PC-3 (cell line): Measurements from ENCODE around the gene TDRD15. TPM values are rescaled to one million over a fixed set of nuclear protein-coding genes. Genes with fewer than 3 reads are reported as not detected.
"Not testable (repeated sequence)": the region's sequence is repeated elsewhere in the genome, so short reads cannot be mapped to it uniquely, and the experiment has no call there.

Experiments used
- ATAC-seq: fragments of 200-7000 bp; cut with Tn5 transposase; 2 replicates; pipeline ENCODE4 v1.9.1; 2020; ENCODE audit warnings: mild to moderate bottlenecking, moderate library complexity
- BruUV-seq: library from RNA; stranded (reverse); fragments of 400-500 nt; replicated peaks from 2 replicates; lab custom pipeline; 2021; lab: Mats Ljungman, UMichigan
- CTCF ChIA-PET: fragments of 300-600 bp; sonication (Branson Sonifier 250); formaldehyde crosslinking; loops from one replicate; lab custom pipeline; 2022; ENCODE audit warnings: antibody characterized with exemption; lab: Charles Lee
- POLR2A ChIA-PET: fragments of 300-600 bp; sonication (Branson Sonifier 250); formaldehyde crosslinking; loops from one replicate; lab custom pipeline; 2022; ENCODE audit warnings: antibody characterized with exemption; ENCODE audit not compliant: unreplicated experiment; lab: Charles Lee
- DNase-seq: peaks from one replicate; pipeline ENCODE4 v3.0.0-alpha.2; 2015
- H2AFZ ChIP-seq: fragments of 300-600 bp; sonication (generic); 2 replicates; pipeline ENCODE4 v1.6.0; 2016; ENCODE audit warnings: antibody characterized with exemption, low read length
- H3F3A ChIP-seq: fragments of 300-600 bp; sonication (generic); one replicate; pipeline ENCODE4 v1.6.0; 2017; ENCODE audit warnings: antibody characterized with exemption, low read length, control low read depth, mild to moderate bottlenecking; ENCODE audit not compliant: unreplicated experiment
- H3K27ac ChIP-seq: fragments of 300-600 bp; sonication (generic); 2 replicates; pipeline ENCODE4 v1.5.1; 2016; ENCODE audit warnings: mild to moderate bottlenecking, low read length
- H3K27me3 ChIP-seq: fragments of 300-600 bp; sonication (generic); 2 replicates; pipeline ENCODE4 v1.6.1; 2016; ENCODE audit warnings: low read length, mixed read lengths
- H3K36me3 ChIP-seq: fragments of 300-600 bp; sonication (generic); 2 replicates; pipeline ENCODE4 v1.6.1; 2016; ENCODE audit warnings: low read depth, mixed run types, low read length, mixed read lengths
- H3K4me1 ChIP-seq: fragments of 300-600 bp; sonication (generic); 2 replicates; pipeline ENCODE4 v1.5.1; 2016; ENCODE audit warnings: low read length; ENCODE audit not compliant: insufficient read depth
- H3K4me2 ChIP-seq: fragments of 300-600 bp; sonication (generic); 2 replicates; pipeline ENCODE4 v1.6.0; 2016; ENCODE audit warnings: low read length
- H3K4me3 ChIP-seq: fragments of 300-600 bp; sonication (generic); 2 replicates; pipeline ENCODE4 v1.5.1; 2016; ENCODE audit warnings: mild to moderate bottlenecking, low read length, mixed read lengths
- H3K79me2 ChIP-seq: fragments of 300-600 bp; sonication (generic); 2 replicates; pipeline ENCODE4 v1.6.1; 2017; ENCODE audit warnings: low read length, mixed read lengths
- H3K9ac ChIP-seq: fragments of 300-600 bp; sonication (generic); 2 replicates; pipeline ENCODE4 v1.6.0; 2016; ENCODE audit warnings: mild to moderate bottlenecking, low read length
- H3K9me2 ChIP-seq: fragments of 300-600 bp; sonication (generic); replicated peaks from 2 replicates; pipeline ENCODE4 v1.6.1; 2016; ENCODE audit warnings: mixed run types, low read length, mixed read lengths
- H3K9me3 ChIP-seq: fragments of 300-600 bp; sonication (generic); 2 replicates; pipeline ENCODE4 v1.6.1; 2016; ENCODE audit warnings: low read length, mixed read lengths
- H4K20me1 ChIP-seq: fragments of 300-600 bp; sonication (generic); 2 replicates; pipeline ENCODE4 v1.6.1; 2016; ENCODE audit warnings: low read length, mixed read lengths
- EZH2 ChIP-seq: fragments of 300-600 bp; sonication (generic); IDR thresholded peaks from one replicate; pipeline ENCODE4 v1.6.1; 2017; ENCODE audit warnings: antibody characterized with exemption, mild to moderate bottlenecking, low read length; ENCODE audit not compliant: unreplicated experiment
- EZH2phosphoT487 ChIP-seq: fragments of 300-600 bp; sonication (generic); IDR thresholded peaks from 2 replicates; pipeline ENCODE4 v1.6.1; 2018; ENCODE audit warnings: mild to moderate bottlenecking, antibody characterized with exemption, low read length, borderline replicate concordance
- intact Hi-C: fragments of 100-400 bp; cut with micrococcal nuclease; formaldehyde crosslinking; loops from 2 replicates; pipeline ENCODE4 v1.9.0; 2023
- total RNA-seq: library from RNA; depleted of rRNA; stranded (reverse); fragments of >200 nt; gene quantifications from 2 replicates; pipeline ENCODE4 v1.2.3, GENCODE V29; 2014
- TF ChIP-seq, protein P1 (sequence below): fragments of 300-600 bp; sonication (generic); conservative IDR thresholded peaks from 2 replicates; pipeline ENCODE4 v1.5.1; 2017; ENCODE audit warnings: antibody characterized with exemption, low read depth, mild to moderate bottlenecking, low read length

Gene TDRD15
- total RNA-seq, 1 experiment from 2014 or later, result not detected

DNA sequence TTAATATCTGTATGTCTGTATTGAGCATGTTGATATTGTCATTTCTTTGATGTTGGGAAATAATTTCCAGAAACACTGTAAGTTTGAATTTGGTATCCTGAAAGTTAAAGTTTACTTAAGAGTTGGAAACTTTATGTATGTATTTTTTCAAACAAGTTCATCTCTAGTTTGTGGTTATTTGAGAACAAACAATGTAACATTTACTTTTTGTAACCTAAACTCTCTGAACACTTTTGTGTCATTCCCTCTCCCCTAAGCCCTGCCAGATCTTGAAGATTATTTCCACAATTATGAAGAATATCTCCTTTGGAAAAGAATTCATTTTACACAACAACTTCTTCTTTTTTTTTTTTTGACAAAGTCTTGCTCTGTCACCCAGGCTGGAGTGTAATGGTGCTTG lies 24.9 kb downstream of the TDRD15 start:
- Histone ChIP-seq H3K4me3 (no peak overlapping the region), H3K36me3 (no peaks in the 10 kb centered on the region), H3K4me1 (no peaks in the 10 kb centered on the region), H3F3A (no peaks in the 10 kb centered on the region), H3K4me2 (no peak overlapping the region), H4K20me1 (no peaks in the 10 kb centered on the region), H3K9me3 (no peaks in the 10 kb centered on the region), H3K9me2 (no peaks in the 10 kb centered on the region), H3K27ac (no peak overlapping the region), H3K9ac (no peak overlapping the region), H3K27me3 (peaks cover 7% of the 10 kb centered on the region; the same call in 1 of the 2 replicates), H2AFZ (no peak overlapping the region), H3K79me2 (no peaks in the 10 kb centered on the region)
- ATAC-seq (no peak), DNase-seq (no peak)
- TF ChIP-seq EZH2, result no peak
- TF ChIP-seq EZH2phosphoT487, result no peak
- TF ChIP-seq, protein P1, sequence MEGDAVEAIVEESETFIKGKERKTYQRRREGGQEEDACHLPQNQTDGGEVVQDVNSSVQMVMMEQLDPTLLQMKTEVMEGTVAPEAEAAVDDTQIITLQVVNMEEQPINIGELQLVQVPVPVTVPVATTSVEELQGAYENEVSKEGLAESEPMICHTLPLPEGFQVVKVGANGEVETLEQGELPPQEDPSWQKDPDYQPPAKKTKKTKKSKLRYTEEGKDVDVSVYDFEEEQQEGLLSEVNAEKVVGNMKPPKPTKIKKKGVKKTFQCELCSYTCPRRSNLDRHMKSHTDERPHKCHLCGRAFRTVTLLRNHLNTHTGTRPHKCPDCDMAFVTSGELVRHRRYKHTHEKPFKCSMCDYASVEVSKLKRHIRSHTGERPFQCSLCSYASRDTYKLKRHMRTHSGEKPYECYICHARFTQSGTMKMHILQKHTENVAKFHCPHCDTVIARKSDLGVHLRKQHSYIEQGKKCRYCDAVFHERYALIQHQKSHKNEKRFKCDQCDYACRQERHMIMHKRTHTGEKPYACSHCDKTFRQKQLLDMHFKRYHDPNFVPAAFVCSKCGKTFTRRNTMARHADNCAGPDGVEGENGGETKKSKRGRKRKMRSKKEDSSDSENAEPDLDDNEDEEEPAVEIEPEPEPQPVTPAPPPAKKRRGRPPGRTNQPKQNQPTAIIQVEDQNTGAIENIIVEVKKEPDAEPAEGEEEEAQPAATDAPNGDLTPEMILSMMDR, result no peak
- intact Hi-C loops, result no loop called here
- CTCF ChIA-PET, result no interaction called here
- no TSS peak for BruUV-seq
- POLR2A ChIA-PET, result no interaction called here

DNA sequence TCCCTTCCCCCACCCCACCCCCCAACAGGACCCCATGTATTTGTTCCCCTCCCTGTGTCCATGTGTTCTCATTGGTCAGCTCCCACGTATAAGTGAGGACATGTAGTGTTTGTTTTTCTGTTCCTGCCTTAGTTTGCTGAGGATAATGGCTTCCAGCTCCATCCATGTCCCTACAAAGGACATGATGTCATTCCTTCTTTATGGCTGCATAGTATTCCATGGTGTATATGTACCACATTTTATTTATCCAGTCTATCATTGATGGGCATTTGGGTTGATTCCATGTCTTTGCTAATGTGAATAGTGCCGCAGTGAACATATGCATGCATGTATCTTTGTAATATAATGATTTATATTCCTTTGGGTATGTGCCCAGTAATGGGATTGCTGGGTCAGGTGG lies 27.5 kb downstream of the TDRD15 start:
- H3K9ac ChIP-seq, intact Hi-C loops, H4K20me1 ChIP-seq, H3F3A ChIP-seq, H3K27me3 ChIP-seq, H2AFZ ChIP-seq, BruUV-seq, H3K27ac ChIP-seq, POLR2A ChIA-PET, H3K9me3 ChIP-seq, H3K4me3 ChIP-seq, DNase-seq, H3K36me3 ChIP-seq, H3K79me2 ChIP-seq, H3K4me2 ChIP-seq, H3K4me1 ChIP-seq, CTCF ChIA-PET, H3K9me2 ChIP-seq, ATAC-seq: not testable (repeated sequence)

DNA sequence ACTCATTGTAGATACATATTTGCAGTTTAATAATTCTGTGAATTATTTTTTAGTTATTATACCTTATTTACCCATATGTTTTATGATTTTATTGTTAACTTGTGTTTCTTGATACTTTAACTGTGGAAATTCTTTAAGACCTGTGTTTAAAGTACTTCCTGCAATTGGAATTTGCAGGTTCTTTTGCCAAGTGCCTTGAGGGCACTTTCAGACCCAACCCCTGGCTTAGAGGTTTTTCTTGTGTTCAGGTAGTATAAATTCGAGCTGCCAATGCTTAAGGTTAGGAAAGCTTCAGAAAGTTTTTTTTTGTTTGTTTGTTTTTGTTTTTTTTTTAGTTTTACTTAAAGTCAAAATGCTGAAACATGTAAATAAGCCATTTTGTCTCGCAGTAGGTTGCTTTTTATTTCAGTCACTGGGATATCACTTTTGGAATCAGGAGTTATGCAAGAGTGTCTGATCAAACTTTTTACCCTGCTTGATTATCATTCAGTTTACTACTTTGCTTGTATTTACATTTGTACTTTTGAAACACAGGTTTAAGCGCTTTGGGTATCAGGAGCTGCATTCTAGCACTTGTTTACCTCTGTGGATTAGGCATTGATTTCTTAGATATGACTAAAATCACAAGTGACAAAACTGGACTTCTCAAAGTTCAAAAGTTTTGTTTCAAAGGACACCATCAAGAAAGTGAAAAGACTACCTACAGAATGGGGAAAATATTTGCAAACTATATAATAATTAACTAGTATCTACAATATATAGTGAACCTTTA lies 31.8 kb downstream of the TDRD15 start:
- Histone ChIP-seq H3F3A (no peaks in the 10 kb centered on the region), H4K20me1 (no peaks in the 10 kb centered on the region), H3K4me3 (no peak overlapping the region), H3K4me1 (no peaks in the 10 kb centered on the region), H3K9ac (no peak overlapping the region), H3K9me2 (no peaks in the 10 kb centered on the region), H3K27me3 (no peaks in the 10 kb centered on the region), H3K79me2 (no peaks in the 10 kb centered on the region), H2AFZ (no peak overlapping the region), H3K27ac (no peak overlapping the region), H3K9me3 (no peaks in the 10 kb centered on the region), H3K4me2 (no peak overlapping the region), H3K36me3 (no peaks in the 10 kb centered on the region)
- ATAC-seq (no peak), DNase-seq (no peak)
- CTCF ChIA-PET, result no interaction called here
- no peak for TF ChIP-seq EZH2
- no peak for TF ChIP-seq EZH2phosphoT487
- TF ChIP-seq, protein P1, result no peak
- BruUV-seq, result no TSS peak
- POLR2A ChIA-PET, result no interaction called here
- intact Hi-C loops, result no loop called here
